HG02623 (cell line): ENCODE results near the gene KCNN4.
"Not testable (repeated sequence)": the region's sequence is repeated elsewhere in the genome, so short reads cannot be mapped to it uniquely, and the experiment has no call there.

Experiments used
- ATAC-seq: cut with Tn5 transposase; IDR thresholded peaks from one replicate; pipeline ENCODE4 v1.9.1; 2021; ENCODE audit warnings: moderate library complexity; ENCODE audit not compliant: unreplicated experiment

KCNN4 gene

DNA sequence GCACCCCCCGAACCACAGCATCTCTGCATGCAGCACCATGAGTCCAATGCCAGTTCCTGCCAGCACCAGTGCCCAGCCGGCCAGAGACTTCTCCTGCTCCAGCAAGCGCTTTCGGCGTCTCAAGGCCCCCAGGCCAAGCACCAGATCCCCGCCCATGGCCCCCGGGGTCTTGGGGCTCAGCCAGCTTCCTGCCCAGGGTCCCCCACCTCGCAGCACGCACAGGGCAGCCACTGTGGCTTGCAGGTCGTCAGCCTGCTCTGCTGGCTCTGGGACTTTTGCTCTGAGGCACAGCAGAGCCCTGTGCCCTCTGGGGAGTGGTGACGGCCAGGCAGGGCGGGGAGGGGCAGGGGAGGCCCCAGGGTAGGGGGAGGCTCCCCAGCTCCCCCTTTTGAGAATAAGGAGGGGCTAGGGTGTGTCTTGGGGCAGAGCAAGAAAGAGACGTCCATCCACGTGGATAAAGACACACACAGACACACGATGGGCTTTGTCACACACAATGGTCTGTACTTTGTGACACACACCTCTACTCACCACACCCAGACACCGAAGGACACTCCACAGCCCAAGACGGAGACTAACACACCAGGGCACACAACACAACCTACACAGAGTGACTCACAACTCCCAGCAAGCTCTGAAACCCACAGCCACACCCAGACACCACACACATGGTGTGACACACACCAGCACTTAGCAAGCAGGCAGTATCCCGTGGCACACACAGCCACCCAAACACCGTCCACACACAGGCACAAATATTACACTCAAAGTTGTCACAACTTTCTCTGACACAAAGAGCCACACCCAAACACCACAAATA lies at the start of gene KCNN4:
TSS of gene KCNN4 (minus strand) at position 268 of the 820 bp plus-strand sequence. CDS start at position 156, 112 bp downstream.
- ATAC-seq: peak; percentile 37

DNA sequence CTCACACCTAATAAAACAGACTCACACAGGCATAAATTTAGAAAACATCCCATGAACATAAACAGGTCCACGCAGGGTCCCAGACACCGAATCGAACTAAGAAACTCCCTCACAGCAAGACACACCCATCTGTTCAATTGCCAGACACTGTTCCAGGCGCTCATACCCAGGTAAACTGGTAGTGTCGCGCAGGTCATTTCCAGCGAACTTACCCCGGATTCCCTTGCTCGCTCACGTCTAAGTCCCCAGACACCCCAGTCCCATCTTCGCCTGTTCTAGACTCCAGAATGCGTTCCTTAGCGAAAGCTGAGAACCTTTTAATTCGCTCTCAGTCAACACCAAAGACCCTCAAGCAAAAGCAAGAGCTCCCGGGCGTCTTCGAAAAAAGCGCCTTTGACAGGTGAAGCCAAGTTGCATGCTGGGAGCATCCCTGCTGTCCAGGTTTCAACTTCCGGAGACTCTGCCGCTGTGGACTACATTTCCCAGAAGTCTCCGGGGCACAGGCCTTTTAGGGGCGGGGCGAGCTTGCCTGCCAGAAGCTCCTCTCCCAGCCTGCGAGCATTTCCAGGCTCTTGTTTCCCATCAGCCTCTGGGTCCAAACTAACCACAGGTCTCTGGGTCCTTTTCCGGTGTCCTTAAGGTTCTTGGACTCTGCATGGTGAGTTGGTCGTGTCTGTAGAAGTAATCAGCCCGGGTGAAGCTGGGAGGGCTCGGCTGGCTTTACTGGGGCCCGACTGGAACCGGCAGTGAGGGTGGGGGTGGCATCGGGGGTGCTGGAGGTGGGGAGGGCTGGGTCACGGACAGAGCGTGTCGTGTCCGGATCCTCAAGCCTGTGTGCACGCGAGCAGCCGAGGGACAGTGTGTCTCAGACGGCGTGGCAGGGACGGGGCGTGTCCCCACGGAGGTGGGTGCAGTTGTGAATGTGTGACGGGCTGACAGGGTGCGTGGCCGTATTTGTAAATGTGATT lies 46.3 kb upstream of the KCNN4 start, which contains the start of gene ZNF283:
TSS of gene ZNF283 (plus strand) at position 535 of the 968 bp plus-strand sequence. CDS start 6,184 bp downstream, outside the sequence.
- ATAC-seq: peak; percentile 77

DNA sequence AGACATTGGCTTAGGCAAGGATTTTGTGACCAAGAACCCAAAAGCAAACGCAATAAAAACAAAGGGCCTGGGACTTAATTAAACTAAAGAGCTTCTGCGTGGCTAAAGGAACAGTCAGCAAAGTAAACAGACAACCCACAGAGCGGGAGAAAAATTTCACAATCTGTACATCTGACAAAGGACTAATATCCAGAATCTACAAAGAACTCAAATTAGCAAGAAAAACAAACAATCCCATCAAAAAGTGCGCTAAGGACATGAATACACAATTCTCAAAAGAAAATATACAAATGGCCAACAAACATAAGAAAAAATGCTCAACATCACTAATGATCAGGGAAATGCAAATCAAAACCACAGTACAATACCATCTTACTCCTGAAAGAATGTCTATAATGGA lies 43.8 kb upstream of the KCNN4 start:
- ATAC-seq: not testable (repeated sequence)

DNA sequence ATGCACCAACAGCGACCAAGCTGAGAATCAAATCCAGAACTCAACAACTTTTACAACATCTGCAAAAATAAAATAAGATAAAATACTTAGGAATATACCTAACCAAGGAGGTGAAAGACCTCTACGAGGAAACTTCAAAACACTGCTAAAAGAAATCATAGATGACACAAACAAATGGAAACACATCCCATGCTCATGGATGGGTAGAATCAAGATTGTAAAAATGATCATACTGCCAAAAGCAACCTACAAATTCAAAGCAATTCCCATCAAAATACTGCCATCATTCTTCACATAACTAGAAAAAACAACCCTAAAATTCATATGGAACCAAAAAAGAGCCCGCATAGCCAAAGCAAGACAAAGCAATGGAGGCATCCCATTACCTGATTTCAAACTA lies 43.1 kb upstream of the KCNN4 start:
- not testable (repeated sequence) for ATAC-seq

DNA sequence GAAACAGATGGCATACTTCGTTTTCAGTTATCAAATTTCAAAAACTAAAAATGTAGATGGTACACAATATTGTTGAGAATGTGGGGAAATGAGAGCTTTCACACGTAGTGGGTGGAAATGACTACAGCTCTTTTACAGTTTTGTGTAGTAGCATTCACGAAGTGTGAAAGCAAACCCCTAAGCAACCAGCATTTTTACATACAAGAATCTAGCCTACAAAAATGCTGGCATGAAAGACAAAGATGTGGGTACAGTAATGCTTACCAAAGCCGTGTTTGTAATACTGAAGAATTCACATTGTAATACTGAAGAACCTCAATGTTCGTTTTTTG lies 40.1 kb upstream of the KCNN4 start:
- no peak for ATAC-seq

DNA sequence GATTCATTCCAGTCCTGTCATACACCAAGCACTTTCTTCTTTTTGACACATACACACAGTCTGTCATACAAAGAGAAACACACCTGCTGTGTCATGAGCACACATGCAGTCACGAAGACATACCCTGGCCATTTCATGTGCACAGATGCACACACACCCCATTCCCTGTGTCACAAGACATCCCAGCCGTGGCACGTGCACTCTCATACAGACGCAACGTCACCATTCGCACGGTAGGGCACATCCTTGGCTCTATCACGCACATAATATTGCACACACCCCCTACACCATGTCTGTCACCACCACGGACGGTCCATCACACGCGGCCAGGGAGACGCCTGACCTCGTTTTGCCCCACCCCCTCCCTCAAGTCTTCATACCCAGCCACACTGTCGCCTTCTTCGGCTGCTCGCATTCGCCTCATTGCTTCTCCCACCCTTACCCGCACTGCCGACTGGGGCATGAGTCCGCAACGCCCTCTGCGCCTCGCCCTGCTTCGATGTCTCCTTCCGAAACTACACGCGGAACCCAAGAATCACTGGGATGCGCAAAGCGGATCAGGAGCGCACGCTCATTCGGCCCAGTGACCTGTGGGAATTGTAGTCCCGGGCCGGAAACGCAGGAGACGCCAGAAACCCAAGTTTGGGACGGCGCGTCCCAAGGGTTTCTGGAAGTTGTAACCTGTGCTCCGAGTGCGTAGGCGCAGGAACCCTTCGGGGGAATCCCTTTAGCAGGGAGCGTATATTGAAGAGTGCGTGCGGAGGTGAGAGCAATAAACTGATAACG lies 39.5 kb upstream of the KCNN4 start:
- ATAC-seq: no peak

DNA sequence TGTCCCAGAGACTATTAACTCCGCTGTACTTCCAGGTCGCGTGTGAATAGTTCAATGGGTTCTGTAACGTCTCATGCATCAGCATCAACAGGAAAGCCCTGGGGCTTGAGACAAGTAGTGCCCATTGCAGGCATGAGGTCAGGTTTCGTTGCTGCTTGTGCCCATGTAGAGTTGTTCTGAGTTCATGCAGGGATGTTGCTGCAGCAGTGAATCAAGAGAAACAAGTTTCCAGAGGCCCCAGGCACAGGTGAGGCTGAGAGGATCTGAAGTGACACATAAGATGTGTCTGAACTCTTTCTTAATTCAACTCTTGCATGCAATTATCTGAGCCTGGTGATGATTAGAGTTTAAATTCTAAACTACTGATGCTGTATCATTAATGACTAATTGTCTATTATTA lies 37.7 kb upstream of the KCNN4 start:
- ATAC-seq: no peak

DNA sequence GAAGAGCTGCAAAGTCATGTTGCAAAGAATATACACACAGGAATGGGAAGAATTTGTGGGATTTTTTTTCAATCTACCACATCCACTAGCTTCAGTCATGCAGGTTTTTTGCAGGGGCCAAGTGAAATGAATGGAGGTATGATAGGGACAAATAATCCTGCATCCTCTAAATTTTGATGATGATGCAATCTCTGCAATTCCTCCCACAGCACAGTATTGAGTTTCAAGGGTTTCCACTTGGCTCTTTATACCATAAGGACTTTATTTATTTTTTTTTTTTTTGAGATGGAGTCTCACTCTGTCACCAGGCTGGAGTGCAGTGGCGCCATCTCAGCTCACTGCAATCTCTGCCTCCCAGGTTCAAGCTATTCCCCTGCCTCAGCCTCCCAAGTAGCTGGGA lies 36.7 kb upstream of the KCNN4 start:
- not testable (repeated sequence) for ATAC-seq

DNA sequence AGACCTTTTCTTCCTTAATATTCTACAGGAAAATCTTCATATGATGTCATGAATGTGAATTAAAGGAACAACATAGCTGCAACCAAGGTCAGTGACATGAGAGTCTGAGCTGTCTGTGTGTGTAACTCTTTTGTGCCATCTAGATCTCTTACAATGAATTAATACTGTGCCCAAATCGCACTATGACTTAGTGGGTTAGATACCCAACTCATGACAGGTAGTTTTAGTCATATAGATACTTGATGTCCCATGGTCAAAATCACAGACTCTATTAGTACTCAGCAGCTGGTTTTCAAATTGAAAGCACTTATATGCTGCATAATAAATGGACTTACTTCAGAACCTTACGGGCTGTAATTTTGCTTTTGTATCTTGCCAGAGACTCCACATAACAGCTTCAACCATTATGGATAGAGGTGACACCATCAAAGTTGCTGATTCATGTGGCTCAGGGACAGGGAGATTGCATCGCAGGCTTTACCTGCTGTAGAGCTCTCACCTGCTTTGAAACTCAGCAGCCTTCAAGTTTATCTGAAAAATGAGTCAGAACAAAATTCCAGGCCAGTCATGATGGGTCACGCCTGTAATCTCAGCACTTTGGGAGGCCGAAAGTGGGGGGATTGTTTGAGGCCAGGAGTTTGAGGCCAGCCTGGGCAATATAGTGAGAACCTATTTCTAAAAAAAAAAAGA lies 34.0 kb upstream of the KCNN4 start:
- ATAC-seq: no peak

DNA sequence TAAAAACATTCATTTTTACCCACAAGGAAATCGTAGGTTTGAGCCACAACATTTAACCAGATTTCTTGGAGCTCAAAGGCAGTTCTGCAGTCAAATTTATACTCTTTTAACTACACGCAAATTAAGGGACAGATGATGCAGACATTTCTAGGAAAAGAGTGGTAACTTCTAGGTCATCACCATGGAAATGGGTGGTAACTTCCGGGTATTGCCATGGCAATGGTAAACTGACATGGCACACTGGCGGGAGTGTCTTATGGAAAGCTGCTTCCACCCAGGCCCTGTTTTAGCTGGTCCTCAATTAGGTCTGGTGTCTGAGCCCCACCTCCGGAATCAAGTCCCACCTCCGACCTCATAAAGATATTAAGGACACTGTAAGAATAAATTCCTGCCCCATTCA lies 31.9 kb upstream of the KCNN4 start:
- ATAC-seq: no peak

DNA sequence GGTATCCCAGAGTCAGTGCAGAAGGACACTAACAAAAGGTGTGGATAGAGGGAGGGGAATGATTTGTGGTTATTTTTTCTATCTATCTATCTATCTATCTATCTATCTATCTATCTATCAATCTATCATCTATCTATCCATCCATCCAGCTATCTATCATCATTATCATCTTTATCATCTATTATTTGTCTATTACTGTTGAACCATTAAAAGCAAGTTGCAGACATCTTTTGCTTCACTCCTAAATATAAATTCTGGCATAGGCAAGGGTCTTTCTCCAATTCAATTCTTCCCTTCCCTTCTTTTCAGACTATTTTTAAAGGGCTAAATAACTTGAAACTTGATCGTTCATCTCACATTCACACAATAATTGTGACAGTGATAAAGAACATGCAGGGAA lies 31.5 kb upstream of the KCNN4 start:
- no peak for ATAC-seq

DNA sequence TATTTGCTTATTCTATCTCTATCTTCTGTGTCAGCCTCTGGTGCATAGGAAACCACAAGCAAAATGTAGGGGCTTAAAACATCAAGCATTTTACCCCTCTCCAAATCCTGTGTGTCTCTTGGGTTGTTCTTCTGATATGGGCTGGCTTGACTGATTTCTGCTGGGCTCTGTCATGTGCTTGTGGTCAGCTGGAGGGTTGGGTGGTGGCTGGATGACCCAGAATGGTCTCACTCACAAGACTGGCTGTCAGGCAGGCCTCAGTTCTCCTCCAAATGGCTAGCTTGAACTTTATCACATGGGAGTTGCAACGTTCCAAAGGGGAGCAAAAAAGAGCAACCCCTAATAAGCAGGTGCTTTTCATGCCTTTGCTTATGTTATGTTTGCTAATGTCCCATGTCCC lies 31.1 kb upstream of the KCNN4 start:
- ATAC-seq: no peak

DNA sequence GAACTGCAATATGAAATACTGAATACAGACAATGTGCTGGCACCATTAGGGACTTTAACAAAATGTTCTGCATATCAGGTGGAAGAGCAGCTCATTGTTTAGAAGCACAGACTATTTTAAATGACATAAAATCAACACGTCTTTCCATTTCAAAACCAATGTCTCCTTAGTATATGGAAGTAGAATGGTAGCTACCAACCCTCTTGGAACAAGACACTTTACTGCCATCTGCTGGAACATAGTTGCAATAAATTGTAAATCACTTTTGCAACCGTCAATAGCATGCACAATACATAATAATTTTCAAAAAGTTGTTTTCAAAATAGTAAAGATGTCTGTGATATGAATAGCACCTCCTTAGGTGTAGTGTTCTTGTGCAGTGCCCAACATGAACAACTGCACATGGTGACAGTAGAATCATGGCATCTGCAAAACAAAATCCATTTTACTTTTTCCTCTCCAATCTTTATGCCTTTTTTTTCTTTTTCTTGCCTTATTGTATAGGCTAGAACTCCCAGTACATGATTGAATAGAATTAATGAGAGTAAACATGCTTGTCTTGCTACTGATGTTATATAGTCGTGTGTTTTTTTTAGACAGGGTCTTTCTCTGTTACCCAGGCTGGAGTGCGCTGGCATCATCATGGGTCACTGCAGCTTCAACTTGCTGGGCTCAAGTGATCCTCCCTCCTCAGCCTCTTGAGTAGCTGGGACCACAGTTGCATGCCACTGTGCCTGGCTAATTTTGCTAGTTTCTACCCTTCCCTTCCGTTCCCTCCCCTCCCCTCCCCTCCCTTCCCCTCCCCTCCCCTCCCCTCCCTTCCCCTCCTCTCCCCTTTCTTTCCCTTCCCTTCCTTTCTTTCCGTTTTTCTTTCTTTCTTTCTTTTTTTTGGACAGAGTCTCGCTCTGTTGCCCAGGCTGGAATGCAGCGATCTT lies 29.3 kb upstream of the KCNN4 start:
- no peak for ATAC-seq

DNA sequence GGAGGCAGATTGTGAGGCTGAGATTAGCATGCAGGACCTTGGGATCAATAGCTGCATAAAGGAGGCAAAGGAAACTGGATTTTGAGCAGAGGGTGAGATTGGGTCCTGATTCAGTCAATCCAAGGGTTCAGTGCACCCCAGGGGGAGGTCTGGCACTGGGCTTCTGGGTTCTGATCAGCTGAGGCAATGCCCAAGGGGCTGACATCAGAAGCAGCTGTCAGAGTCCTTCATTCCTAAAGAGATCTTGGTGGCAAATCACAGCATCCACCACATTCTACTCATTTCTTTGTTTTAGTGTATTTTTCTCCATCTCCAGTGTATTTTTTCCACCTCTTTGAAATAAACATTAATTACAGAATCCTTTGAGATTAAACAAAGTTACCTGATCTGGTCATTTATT lies 26.9 kb upstream of the KCNN4 start:
- ATAC-seq: no peak

DNA sequence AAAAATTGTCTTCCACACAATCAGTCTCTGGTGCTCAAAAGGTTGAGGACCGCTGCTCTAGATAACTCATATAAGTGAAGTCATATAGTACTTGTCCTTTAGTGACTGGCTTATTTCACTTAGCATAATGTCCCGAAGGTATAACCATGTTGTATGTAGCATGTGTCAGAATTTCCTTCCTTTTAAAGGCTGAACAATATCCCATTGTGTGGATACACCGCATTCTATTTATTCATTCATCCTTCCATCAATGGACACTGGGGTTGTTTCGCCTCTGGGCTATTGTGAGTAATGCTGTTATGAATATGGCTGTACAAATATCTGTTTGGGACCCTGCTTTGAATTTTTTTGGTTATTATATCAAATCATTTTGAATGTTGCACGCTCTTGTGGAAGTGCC lies 26.1 kb upstream of the KCNN4 start:
- no peak for ATAC-seq

DNA sequence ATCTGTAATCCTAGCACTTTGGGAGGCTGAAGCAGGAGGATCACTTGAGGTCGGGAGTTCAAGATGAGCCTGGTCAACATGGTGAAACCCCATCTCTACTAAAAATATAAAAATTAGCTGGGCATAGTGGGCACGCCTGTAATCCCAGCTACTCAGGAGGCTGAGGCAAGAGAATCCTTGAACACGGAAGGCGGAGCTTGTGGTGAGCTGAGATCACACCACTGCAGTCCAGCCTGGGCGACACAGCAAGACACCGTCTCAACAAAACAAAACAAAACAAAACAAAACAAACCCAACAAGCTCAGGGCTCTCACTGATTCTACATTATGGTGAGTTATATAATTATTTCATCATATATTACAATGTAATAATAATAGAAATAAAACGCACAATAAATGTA lies 25.6 kb upstream of the KCNN4 start:
- not testable (repeated sequence) for ATAC-seq

DNA sequence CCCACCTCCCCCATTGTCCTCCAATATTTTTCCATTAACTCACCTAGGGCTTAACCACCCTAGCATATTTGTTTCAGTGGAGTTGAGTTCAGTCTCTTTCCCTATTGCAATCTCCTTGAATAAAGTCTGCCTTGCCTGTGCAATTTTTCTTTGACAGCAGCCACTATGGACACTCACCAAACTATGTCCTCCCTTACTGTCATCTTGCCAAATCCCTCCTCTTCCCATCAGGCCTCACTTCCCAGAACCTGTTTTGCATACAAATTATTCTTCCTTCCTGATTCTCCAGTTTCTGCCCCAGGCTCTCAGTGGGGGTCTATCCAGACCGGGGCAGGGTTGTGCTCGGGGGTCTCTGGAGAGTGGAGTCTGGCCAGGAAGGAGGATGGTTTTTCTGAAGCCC lies 23.7 kb upstream of the KCNN4 start:
- no peak for ATAC-seq

DNA sequence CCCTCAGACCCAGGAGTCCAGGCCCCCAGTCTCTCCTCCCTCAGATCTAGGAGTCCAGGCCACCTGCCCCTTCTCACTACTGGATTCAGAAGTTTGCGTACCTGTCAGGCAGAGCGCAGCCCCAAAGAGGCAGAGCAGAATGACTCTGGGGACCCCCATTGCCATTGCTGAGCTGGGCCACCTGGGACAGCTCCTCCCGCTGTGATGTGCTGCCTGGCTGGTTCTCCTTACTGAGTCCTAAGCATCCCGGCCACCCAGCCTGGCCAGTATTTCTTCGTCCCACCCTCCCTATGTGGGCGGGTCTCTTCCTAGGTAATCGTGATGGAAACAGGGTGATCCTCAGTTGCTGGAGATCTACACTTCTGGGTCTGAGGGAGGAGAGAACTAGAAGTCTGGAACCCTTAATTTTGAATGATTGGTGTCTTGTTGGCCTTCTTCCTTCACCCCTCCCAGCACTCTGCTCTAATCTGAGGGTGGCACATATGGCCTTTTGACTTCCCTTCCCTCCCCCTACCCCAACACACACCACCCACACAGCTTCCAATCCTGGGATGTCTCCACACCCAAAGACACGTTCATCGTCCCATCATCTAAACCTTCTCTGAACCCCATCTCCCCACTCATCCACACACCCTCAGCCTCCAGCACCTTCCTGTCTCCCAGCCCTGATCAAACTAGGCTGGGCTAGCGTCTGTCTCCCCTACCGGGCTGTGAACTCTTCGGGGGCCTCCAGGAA lies 21.6 kb upstream of the KCNN4 start, which contains the start of gene LYPD5:
TSS of gene LYPD5 (minus strand) at position 232 of the 736 bp plus-strand sequence. CDS start at position 165, 67 bp downstream.
- ATAC-seq: no peak
